Lung (tissue), 12 donors: ENCODE results near the gene SYNE1. TPM values are rescaled to one million over a fixed set of nuclear protein-coding genes. Genes with fewer than 3 reads are reported as not detected.

Source experiments
- ATAC-seq: fragments of 200-7000 bp; cut with Tn5 transposase; one replicate; pipeline ENCODE4 v1.9.1; 2020; ENCODE audit warnings: moderate number of reproducible peaks; ENCODE audit not compliant: insufficient read depth, low FRiP score
- DNase-seq, 3 donors: peaks; one replicate each; pipeline ENCODE4 v3.0.0-alpha.2; 2013 to 2017
- H3K27ac ChIP-seq, 2 donors: one replicate each; pipeline ENCODE4 v1.5.1; 2013; ENCODE audit warnings: mild to moderate bottlenecking in 2 of 2, moderate library complexity in 2 of 2, control low read depth in 1 of 2, inconsistent platforms in 1 of 2, low read depth in 1 of 2, low read length in 1 of 2
- H3K27me3 ChIP-seq, 3 donors: one replicate each; pipeline ENCODE4 v1.5.1; 2013; ENCODE audit warnings: low read length in 2 of 3; ENCODE audit not compliant: control insufficient read depth in 3 of 3, insufficient read depth in 3 of 3
- H3K36me3 ChIP-seq, 4 donors: one replicate each; pipeline ENCODE4 v1.5.1; 2013; ENCODE audit warnings: low read length in 4 of 4, mild to moderate bottlenecking in 1 of 4, moderate library complexity in 1 of 4; ENCODE audit not compliant: control insufficient read depth in 4 of 4, insufficient read depth in 4 of 4
- H3K4me1 ChIP-seq, 5 donors: one replicate each; pipeline ENCODE4 v1.5.1; 2013; ENCODE audit warnings: low read length in 5 of 5, mild to moderate bottlenecking in 2 of 5, moderate library complexity in 1 of 5; ENCODE audit not compliant: control insufficient read depth in 5 of 5, insufficient read depth in 5 of 5
- H3K4me3 ChIP-seq: one replicate; pipeline ENCODE4 v1.5.1; 2013; ENCODE audit warnings: mild to moderate bottlenecking, control low read depth, moderate library complexity
- H3K9ac ChIP-seq, 2 donors: one replicate each; pipeline ENCODE4 v1.5.1; 2013; ENCODE audit warnings: low read length in 2 of 2, control low read depth in 1 of 2; ENCODE audit not compliant: insufficient read depth in 1 of 2
- H3K9me3 ChIP-seq, 4 donors: one replicate each; pipeline ENCODE4 v1.5.1; 2013; ENCODE audit warnings: low read length in 3 of 4, mild to moderate bottlenecking in 1 of 4, moderate library complexity in 1 of 4; ENCODE audit not compliant: control insufficient read depth in 4 of 4, insufficient read depth in 3 of 4
- CTCF ChIP-seq: IDR thresholded peaks from 2 replicates; pipeline ENCODE4 v1.5.1; 2012; ENCODE audit warnings: mild to moderate bottlenecking; ENCODE audit errors: control extremely low read depth, extremely low read depth
- WGBS, 2 donors: extraction: QIAGEN DNeasy Blood & Tissue Kit; methylation state at CpG; one replicate each; pipeline ENCODE4 v1.1.7; 2013; 5-methylcytosine and 5-hydroxymethylcytosine counted together
- polyA plus RNA-seq, 2 donors: library from polyadenylated mRNA; stranded (reverse); fragments of 200-250 nt; gene quantifications; one replicate each; pipeline ENCODE4 v1.2.1, GENCODE V29; 2013
- total RNA-seq, 2 donors: library from RNA; depleted of rRNA in 1 of 2; stranded (reverse); fragments of >200 nt in 1 of 2; gene quantifications; one replicate each; pipeline ENCODE4 v1.2.1, GENCODE V29; 2014 to 2021
- donor health status: control.
- donor health status: control.
- donor health status: Bipolar disorder and iron deficiency.
- donor health status: healthy.
- donor health status: DM: yes; HTN: yes; CAD: no.

SYNE1 gene
- total and polyA plus RNA-seq, 4 donors = 26.4 to 352 (median 131) TPM

GRCh38 chr6:152218887-152219286 lies 418.3 kb downstream of the SYNE1 start:
- DNase-seq (no peak), ATAC-seq (no peak)
- Histone ChIP-seq H3K9me3 (peaks cover 6 to 9% (median 8%) of the 10 kb centered on the region in 4 donors), H3K27me3 (no peaks in the 10 kb centered on the region), H3K4me1 (no peaks in the 10 kb centered on the region), H3K9ac (no peak overlapping the region), H3K36me3 (peaks cover 37 to 66% (median 52%) of the 10 kb centered on the region in 4 donors), H3K4me3 (no peak overlapping the region), H3K27ac (no peak overlapping the region)
- 86 to 96% methylated on average over 3 of the region's 3 CpGs for WGBS, 2 donors
- TF ChIP-seq CTCF = no peak

GRCh38 chr6:152212437-152212836 lies 424.7 kb downstream of the SYNE1 start:
- Histone ChIP-seq H3K4me1 (no peaks in the 10 kb centered on the region), H3K9me3 (no peaks in the 10 kb centered on the region), H3K27me3 (no peaks in the 10 kb centered on the region), H3K36me3 (peaks cover 26 to 48% (median 44%) of the 10 kb centered on the region in 4 donors), H3K4me3 (no peak overlapping the region), H3K9ac (no peak overlapping the region), H3K27ac (no peak overlapping the region)
- ATAC-seq = no peak
- WGBS, 2 donors = 97 to 98% methylated on average over 1 of the region's 1 CpG
- no peak for DNase-seq
- TF ChIP-seq CTCF = no peak

GRCh38 chr6:152209211-152209610 lies 428.0 kb downstream of the SYNE1 start:
- DNase-seq = no peak
- no peak overlapping the region for H3K9ac ChIP-seq
- WGBS, 2 donors = 87 to 98% methylated on average over 8 of the region's 8 CpGs
- ATAC-seq = no peak
- H3K9me3 ChIP-seq = no peaks in the 10 kb centered on the region
- no peaks in the 10 kb centered on the region for H3K4me1 ChIP-seq
- H3K4me3 ChIP-seq = no peak overlapping the region
- no peak for TF ChIP-seq CTCF
- H3K27ac ChIP-seq = no peak overlapping the region
- H3K27me3 ChIP-seq = no peaks in the 10 kb centered on the region
- H3K36me3 ChIP-seq = peaks cover 24 to 50% (median 46%) of the 10 kb centered on the region in 4 donors
